IPS DF 6.9 (cell line): Measurements from ENCODE around the gene HBG1.

ENCODE experiments used
- DNase-seq: peaks from one replicate; pipeline ENCODE4 v3.0.0-alpha.2; 2013; ENCODE audit warnings: low read depth, low spot score
- H3K27ac ChIP-seq: one replicate; pipeline ENCODE4 v1.5.1; 2013; ENCODE audit warnings: low read length, control low read depth
- H3K27me3 ChIP-seq: 2 replicates; pipeline ENCODE4 v1.6.1; 2013; ENCODE audit warnings: mild to moderate bottlenecking, low read length; ENCODE audit not compliant: control insufficient read depth, insufficient read depth
- H3K36me3 ChIP-seq: 2 replicates; pipeline ENCODE4 v1.6.1; 2013; ENCODE audit warnings: low read length; ENCODE audit not compliant: control insufficient read depth, insufficient read depth
- H3K4me1 ChIP-seq: 2 replicates; pipeline ENCODE4 v1.6.1; 2013; ENCODE audit warnings: low read length; ENCODE audit not compliant: control insufficient read depth, insufficient read depth
- H3K4me3 ChIP-seq: 2 replicates; pipeline ENCODE4 v1.5.1; 2013; ENCODE audit warnings: mild to moderate bottlenecking, low read length
- H3K9me3 ChIP-seq: 2 replicates; pipeline ENCODE4 v1.6.1; 2013; ENCODE audit warnings: low read length, inconsistent platforms; ENCODE audit not compliant: control insufficient read depth, insufficient read depth
- WGBS: extraction: QIAGEN DNeasy Blood & Tissue Kit; methylation state at CpG from one replicate; pipeline ENCODE4 v1.1.7; 2013; ENCODE audit warnings: mixed read lengths, missing lambda C conversion rate; ENCODE audit not compliant: insufficient read length, insufficient coverage; 5-methylcytosine and 5-hydroxymethylcytosine counted together

HBG1 gene

DNA sequence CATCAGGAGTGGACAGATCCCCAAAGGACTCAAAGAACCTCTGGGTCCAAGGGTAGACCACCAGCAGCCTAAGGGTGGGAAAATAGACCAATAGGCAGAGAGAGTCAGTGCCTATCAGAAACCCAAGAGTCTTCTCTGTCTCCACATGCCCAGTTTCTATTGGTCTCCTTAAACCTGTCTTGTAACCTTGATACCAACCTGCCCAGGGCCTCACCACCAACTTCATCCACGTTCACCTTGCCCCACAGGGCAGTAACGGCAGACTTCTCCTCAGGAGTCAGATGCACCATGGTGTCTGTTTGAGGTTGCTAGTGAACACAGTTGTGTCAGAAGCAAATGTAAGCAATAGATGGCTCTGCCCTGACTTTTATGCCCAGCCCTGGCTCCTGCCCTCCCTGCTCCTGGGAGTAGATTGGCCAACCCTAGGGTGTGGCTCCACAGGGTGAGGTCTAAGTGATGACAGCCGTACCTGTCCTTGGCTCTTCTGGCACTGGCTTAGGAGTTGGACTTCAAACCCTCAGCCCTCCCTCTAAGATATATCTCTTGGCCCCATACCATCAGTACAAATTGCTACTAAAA lies 22.8 kb downstream of the HBG1 start, which contains the start of gene HBB:
Gene HBB, minus strand, starts transcription at position 340 of the 579 bp plus-strand sequence. Its CDS starts 50 bp downstream, at position 290.
- no peak for DNase-seq
- no CpG with 5 or more reads among the region's 3 CpGs for WGBS
- Histone ChIP-seq H3K9me3 (no peaks in the 10 kb centered on the region), H3K4me3 (no peak within 1 kb of the TSS), H3K27me3 (no peaks in the 10 kb centered on the region), H3K4me1 (no peaks in the 10 kb centered on the region), H3K36me3 (no peaks in the 10 kb centered on the region), H3K27ac (no peak within 1 kb of the TSS)

- WGBS = no CpG with 5 or more reads among the region's 2 CpGs
- Histone ChIP-seq H3K27me3 (no peaks in the 10 kb centered on the region), H3K36me3 (no peaks in the 10 kb centered on the region), H3K4me3 (no peak overlapping the region), H3K9me3 (no peaks in the 10 kb centered on the region), H3K4me1 (no peaks in the 10 kb centered on the region), H3K27ac (no peak overlapping the region)
- no peak for DNase-seq
Observed at GRCh38 chr11:5225480-5225871, 24.2 kb downstream of the HBG1 start.

DNA sequence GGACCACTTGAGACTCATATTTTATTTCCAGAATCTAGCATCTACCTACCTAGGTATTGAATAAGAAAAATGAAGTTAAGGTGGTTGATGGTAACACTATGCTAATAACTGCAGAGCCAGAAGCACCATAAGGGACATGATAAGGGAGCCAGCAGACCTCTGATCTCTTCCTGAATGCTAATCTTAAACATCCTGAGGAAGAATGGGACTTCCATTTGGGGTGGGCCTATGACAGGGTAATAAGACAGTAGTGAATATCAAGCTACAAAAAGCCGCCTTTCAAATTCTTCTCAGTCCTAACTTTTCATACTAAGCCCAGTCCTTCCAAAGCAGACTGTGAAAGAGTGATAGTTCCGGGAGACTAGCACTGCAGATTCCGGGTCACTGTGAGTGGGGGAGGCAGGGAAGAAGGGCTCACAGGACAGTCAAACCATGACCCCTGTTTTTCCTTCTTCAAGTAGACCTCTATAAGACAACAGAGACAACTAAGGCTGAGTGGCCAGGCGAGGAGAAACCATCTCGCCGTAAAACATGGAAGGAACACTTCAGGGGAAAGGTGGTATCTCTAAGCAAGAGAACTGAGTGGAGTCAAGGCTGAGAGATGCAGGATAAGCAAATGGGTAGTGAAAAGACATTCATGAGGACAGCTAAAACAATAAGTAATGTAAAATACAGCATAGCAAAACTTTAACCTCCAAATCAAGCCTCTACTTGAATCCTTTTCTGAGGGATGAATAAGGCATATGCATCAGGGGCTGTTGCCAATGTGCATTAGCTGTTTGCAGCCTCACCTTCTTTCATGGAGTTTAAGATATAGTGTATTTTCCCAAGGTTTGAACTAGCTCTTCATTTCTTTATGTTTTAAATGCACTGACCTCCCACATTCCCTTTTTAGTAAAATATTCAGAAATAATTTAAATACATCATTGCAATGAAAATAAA lies 24.8 kb downstream of the HBG1 start:
- no peaks in the 10 kb centered on the region for H3K9me3 ChIP-seq
- no peak overlapping the region for H3K4me3 ChIP-seq
- no peaks in the 10 kb centered on the region for H3K27me3 ChIP-seq
- no peak overlapping the region for H3K27ac ChIP-seq
- no CpG with 5 or more reads among the region's 6 CpGs for WGBS
- no peaks in the 10 kb centered on the region for H3K36me3 ChIP-seq
- no peaks in the 10 kb centered on the region for H3K4me1 ChIP-seq
- no peak for DNase-seq

DNA sequence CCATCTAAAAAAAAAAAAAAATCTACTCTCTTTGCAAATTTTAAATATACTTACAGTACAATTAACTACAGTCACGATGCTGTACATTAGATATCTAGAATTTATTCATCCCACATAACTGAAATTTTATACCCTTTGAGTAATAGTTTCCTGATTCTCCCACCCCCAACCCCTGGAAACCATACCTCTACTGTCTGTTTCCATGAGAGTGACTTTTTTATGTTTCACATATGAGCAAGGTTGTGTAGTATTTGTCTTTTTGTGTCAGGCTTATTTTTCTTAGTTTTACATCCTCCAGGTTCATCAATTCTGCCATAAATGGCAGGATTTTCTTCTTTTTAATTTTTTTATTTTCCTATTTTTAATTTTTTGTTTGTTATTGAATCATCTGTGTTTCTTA lies 26.0 kb downstream of the HBG1 start:
- Histone ChIP-seq H3K4me3 (no peak overlapping the region), H3K9me3 (no peaks in the 10 kb centered on the region), H3K27me3 (no peaks in the 10 kb centered on the region), H3K27ac (no peak overlapping the region), H3K36me3 (no peaks in the 10 kb centered on the region), H3K4me1 (no peaks in the 10 kb centered on the region)
- no CpG with 5 or more reads among the region's 1 CpG for WGBS
- DNase-seq = no peak

DNA sequence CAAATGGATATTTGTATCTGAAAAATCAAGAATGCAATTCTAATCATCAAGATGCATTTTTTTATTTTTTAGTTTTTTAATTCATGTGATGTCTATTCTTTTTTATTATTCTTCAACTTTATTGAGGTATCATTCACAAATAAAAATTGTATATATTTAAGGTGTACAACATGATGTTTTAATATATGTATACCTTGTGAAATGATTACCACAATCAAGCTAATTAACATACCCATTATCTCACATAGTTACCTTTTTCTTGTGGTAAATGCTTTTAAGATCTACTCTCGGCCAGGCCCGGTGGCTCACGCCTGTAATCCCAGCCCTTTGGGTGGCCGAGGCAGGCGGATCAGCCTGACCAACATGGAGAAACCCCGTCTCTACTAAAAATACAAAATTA lies 26.5 kb downstream of the HBG1 start:
- Histone ChIP-seq H3K36me3 (no peaks in the 10 kb centered on the region), H3K9me3 (no peaks in the 10 kb centered on the region), H3K4me3 (no peak overlapping the region), H3K27ac (no peak overlapping the region), H3K4me1 (no peaks in the 10 kb centered on the region), H3K27me3 (no peaks in the 10 kb centered on the region)
- WGBS = no CpG with 5 or more reads among the region's 6 CpGs
- DNase-seq = no peak

DNA sequence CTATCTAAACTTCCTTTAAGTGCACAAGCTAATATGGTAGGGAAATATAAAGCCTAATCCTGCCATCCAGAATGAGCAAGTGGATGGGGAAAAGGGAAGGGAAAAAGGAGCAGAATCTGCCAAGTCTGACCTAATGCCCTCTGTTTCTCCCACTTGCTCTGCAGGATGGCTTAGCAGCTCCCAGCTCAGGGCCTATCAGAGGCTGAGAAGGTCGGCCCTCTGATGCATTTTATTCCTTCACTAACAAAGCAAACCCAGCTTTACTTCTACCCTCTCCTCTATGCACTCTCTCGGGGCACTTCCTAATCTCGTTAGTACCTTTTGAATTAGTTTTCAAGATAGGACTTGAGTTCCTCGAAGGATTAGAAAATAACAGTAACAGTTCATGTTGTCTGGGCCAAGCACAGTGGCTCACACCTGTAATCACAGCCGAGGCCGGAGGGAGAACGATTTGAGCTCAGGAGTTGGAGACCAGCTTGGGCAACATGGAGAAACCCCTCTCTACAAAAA lies 39.2 kb downstream of the HBG1 start:
- H3K4me1 ChIP-seq = no peaks in the 10 kb centered on the region
- no peaks in the 10 kb centered on the region for H3K9me3 ChIP-seq
- no peak for DNase-seq
- no CpG with 5 or more reads among the region's 7 CpGs for WGBS
- H3K4me3 ChIP-seq = no peak overlapping the region
- H3K27me3 ChIP-seq = no peaks in the 10 kb centered on the region; the same call in 1 of the 2 replicates
- H3K36me3 ChIP-seq = no peaks in the 10 kb centered on the region
- H3K27ac ChIP-seq = no peak overlapping the region

DNA sequence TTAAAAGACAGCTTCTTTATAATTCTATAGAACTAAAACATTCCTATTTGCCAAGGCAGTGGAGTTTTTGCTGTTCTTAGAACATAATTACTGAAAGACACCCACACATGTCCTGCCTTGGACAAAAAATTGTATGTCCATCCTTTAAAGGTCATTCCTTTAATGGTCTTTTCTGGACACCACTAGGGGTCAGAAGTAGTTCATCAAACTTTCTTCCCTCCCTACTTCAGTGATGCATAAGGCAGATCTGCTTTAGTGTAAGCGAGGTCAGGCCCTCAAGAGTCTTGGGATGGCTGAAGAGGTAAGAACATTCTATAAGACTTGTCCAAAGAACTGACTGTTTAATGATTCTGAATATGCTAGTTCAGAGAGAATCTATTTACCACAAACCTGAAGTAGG lies 44.9 kb downstream of the HBG1 start:
- Histone ChIP-seq H3K36me3 (no peaks in the 10 kb centered on the region), H3K4me1 (no peaks in the 10 kb centered on the region), H3K4me3 (no peak overlapping the region), H3K27me3 (no peaks in the 10 kb centered on the region), H3K9me3 (no peaks in the 10 kb centered on the region), H3K27ac (no peak overlapping the region)
- WGBS = no CpG with 5 or more reads among the region's 1 CpG
- peak; percentile 20 for DNase-seq

GRCh38 chr11:5203366-5203765 lies 46.3 kb downstream of the HBG1 start:
- WGBS = no CpG with 5 or more reads among the region's 2 CpGs
- Histone ChIP-seq H3K27me3 (no peaks in the 10 kb centered on the region), H3K36me3 (no peaks in the 10 kb centered on the region), H3K4me3 (no peak overlapping the region), H3K4me1 (no peaks in the 10 kb centered on the region), H3K27ac (no peak overlapping the region), H3K9me3 (no peaks in the 10 kb centered on the region)
- no peak for DNase-seq

DNA sequence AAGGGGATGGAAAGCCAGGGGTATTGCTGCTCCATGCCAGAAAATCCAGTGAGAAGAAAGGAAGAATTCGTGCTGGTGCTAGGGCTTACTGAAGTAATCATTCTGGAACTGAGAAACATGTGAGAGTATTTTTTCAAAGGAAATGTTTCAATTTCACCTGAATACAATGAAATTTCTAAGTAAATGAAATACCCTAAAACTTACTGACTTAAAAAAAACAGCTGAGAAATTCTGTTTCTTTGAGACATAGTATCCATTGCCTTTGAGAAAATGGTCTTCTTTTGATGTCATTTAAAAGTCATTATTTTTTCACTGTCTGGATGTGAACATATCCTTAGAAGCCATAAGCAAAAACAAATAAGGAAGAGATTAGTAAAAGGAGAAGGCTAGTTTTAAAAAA lies 49.1 kb downstream of the HBG1 start, which contains the start of gene OR51V1:
Gene OR51V1, minus strand, starts transcription at position 101 of the 400 bp plus-strand sequence. Its CDS starts 0 bp downstream, at position 101.
- no peaks in the 10 kb centered on the region for H3K27me3 ChIP-seq
- no peaks in the 10 kb centered on the region for H3K36me3 ChIP-seq
- no peak for DNase-seq
- no peak within 1 kb of the TSS for H3K4me3 ChIP-seq
- H3K9me3 ChIP-seq = no peaks in the 10 kb centered on the region
- H3K27ac ChIP-seq = no peak within 1 kb of the TSS
- WGBS = no CpG with 5 or more reads among the region's 1 CpG
- no peaks in the 10 kb centered on the region for H3K4me1 ChIP-seq

DNA sequence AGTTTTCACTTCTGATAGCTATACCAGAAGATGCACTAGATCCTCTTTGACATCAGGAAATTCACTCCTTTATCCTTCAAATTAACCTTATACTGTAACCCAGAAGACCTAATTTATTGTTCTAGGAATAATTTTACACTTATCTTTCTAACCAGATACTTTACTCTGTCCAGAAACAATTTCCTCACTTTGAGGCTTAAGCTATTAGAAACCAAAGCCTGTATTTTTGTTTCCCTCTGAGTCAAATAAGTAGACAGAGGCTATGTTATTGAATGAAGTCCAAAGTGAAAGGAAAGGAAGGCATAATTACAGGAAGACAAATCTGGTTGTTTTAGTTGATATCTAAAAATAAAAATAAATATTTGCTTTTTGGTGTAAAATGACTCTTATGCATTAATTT lies 51.4 kb downstream of the HBG1 start:
- Histone ChIP-seq H3K27me3 (no peaks in the 10 kb centered on the region), H3K9me3 (no peaks in the 10 kb centered on the region), H3K27ac (no peak overlapping the region), H3K36me3 (no peaks in the 10 kb centered on the region), H3K4me3 (no peak overlapping the region), H3K4me1 (no peaks in the 10 kb centered on the region)
- DNase-seq = no peak
